ENCODE measurements around the gene SUCNR1.
"Not testable (repeated sequence)": the region's sequence is repeated elsewhere in the genome, so short reads cannot be mapped to it uniquely, and the experiment has no call there.

The SUCNR1 gene

DNA sequence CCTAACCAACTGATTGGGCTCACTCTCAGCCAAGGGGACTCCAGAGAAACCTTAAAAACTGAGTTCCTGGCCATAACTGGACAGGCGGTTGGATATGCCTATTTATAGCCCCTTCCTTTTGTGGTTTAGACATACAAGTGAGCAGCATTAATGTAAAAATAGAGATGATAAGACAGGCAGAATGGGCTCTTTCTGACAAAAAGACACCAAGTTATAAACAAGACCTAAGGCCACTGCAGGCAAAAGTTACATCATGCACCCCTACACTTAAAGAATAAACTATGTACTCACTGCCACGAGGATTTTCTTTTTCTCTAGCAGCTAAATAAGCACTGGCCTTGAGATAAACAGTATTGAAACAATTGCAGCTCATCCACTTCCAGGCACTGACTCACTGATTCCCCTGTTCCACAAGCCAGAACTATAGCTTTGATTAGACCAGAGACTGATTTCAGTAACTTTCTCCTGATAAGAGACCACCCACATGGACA lies 30.1 kb downstream of the SUCNR1 start:
- no peak for DNase-seq

DNA sequence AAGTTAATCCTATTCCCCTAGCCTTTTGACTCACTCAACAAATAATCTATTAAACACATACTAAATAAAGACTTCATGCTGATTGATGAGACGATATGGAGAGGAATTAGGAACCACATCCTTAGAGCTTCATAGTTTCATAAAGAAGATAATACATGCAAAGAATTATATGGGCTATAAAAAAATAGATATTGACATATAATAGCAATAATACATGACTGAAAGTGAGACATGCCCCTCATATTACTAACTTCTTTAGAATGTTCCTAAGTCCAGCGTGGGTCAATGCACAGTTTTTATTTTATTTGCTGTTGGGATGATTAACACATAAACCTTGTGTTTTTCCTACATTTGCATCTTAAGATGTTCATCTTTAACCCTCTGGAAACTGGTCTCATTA lies 32.2 kb downstream of the SUCNR1 start:
- no peak for DNase-seq

DNA sequence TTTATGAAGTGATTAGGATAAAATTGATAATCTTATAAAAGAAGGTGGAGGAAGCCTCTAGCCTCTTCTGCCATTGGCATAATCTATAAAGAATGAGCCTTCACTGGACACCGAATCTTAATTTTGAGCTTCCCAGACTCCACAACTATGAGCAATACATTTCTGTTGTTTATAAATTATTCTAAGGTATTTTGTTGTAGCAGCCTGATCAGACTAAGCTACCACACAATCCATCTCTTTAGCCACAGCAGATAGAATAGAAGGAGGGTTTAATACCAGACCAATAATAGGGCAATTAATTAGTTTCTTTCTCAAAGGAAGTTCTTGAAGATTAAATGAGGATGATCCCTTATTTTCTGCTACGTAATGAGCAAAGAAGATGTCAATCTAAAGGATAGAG lies 33.3 kb downstream of the SUCNR1 start:
- DNase-seq: no peak

DNA sequence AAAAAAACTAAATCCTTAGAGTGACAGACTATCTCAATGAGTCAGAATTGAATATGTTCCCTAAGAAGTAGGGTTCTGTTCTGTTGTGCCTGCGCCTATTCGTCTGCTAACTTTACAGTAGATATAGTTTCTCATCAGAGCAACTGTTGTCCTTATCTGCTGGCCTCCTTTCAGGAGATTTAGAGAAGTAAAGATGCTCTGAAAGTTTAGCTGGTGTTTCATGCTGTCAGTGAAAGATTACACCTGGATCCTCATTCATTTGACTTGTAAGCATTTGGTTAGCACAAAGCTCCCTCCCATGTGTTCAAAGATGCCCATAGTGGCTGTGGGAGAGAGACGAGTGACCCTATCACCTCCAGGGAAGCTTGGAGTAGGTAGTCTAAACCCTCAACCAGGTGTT lies 35.0 kb downstream of the SUCNR1 start:
- DNase-seq: no peak

DNA sequence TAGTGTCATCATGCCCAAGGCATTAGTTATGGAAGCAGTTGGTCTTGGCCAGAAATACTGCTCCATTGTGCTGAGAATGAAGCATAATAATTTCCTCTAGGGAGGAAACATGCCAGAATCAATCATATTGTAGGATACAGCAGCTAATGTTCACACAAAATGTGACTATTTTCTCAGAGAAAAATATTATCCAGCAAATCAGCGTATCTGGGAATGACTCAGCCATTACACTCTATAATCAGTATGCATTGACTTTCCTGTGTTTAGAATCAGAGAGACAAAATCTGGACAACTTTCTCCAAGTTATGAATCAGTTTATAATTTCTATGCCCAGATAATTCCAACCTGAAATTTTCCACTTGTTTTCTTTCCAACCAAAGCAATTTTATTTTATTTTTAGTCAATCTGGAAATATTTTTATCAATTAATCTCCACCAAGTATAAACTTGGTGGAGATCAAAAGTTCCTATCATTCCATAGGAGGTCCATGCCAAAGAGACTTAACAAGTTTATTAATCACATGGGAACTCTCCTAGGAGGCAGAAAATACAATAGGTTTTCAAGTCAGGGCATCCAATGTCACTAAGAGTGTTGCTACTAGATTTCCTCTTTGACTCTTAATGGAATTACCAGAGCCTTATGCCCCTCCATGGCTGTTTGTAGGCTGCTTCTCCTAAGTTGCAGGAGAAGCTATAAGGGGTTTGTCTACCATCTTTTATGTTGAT lies 36.4 kb downstream of the SUCNR1 start:
- no peak for DNase-seq

DNA sequence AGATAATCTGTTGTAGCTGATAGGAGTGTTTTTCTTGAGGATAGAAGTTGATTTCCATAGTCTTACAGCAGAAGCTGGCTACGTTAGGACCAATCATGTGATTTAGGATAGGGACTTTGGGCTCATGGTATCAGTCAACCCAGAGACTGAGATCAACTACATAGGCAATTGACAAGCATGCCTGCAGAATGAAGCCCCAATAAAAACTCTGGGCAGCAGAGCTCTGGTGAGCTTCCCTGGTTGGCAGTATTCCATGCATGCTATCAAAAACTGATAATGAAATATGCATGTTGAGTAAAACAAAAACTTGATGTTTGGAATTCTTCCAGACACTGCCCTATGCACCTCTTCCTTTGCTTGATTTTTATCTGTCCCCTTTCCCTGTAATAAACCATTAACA lies 38.0 kb downstream of the SUCNR1 start:
- DNase-seq: no peak

DNA sequence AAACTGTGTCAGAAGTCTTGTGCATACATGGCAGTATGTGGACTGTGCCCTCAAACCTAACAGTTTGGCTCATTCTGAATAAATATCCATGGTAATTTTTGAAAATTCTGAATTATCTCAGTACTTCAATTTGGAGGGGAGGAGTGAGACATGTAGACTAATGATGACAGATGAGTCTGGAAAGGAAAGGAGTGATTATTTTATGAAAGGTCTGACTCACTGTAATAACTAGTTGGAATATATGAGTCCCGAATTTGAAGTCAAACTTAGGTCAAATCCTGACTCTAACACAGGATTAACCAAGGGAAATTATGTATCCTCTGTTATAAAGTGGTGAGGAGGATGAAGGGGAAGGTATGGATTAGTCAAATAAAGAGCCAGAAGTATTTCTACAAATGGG lies 38.6 kb downstream of the SUCNR1 start:
- no peak for DNase-seq

DNA sequence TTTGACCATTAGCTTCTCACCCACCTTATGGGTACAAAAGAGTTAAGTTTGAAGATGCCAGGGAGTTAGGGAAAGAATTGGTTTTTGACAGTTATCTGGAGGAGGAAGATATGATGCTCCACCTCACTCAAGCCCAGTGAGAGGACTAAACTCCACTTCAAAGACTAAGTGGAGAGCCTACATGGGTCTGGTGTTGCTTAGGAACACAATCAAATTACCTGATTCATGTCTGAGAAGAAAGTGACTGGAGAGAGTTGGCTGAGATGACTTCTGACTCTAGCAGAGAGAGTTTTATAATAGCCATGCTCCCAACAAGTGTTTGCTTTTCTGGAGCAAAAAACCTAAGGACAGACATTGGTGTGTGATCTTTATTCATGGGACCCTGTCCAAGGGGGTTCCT lies 43.3 kb downstream of the SUCNR1 start:
- DNase-seq: no peak

DNA sequence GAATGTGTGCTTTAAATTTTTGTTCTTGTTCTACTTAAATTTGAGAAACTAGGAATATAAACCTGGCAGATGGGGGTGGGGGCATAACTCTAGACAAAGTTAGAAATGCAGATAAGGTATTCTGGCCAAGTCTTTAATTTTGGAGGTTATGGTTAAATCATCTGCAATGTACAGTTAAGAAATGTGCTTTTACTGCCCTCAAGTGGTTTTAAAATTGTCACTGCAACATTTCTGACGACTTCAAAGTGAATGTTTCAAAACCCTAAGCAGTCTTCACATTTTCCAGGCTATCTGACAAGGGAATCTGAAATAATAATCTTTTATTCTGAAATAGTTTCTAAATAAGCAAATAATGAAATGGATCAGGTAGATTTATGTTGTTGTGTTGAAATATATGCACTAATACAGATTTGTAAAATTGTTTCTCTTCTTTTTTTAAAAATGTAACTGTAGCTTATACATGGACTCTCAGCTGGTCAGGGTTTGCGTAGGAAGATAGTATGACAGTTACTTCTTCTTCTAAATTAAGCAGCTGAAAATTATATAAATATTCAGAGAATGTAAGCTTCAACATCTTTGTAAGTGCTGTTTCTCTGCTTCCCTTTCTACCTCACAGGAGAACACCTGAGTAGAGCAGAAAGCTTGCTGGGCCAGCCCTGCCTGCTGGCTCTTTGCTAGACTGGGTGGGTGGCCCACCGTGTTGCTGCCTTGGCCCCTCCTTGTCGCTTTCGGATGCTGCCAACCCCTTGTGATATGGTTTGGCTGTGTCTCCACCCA lies 45.0 kb downstream of the SUCNR1 start:
- DNase-seq: no peak

DNA sequence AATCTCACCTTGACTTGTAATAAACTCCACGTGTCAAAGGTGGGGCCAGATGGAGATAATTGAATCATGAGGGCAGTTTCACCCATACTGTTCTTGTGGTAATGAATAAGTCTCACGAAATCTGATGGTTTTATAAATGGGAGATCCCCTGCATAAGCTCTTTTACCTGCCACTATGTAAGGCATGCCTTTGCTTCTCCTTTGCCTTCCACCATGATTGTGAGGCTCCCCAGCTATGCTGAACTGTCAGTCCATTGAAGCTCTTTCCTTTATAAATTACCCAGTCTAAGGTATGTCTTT lies 45.5 kb downstream of the SUCNR1 start:
- DNase-seq: no peak

DNA sequence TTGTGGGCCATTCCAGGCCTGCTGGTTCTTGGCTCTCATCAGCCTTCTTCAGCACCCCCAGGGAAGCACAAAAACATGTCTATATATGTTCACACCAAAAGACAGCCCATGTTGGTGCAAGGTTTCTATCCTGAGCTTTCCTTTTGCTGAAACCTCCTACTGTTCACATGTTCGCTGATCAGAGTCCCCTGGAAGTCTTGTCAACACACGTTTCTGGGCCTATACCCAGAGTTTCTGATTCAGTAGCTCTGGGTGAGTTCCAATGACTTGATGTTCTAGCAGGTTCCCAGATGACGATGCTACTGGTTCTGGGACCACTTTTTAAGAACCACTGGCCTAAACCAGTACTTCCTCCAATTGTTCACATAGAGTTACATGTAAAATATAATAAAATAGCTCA lies 46.0 kb downstream of the SUCNR1 start:
- no peak for DNase-seq

DNA sequence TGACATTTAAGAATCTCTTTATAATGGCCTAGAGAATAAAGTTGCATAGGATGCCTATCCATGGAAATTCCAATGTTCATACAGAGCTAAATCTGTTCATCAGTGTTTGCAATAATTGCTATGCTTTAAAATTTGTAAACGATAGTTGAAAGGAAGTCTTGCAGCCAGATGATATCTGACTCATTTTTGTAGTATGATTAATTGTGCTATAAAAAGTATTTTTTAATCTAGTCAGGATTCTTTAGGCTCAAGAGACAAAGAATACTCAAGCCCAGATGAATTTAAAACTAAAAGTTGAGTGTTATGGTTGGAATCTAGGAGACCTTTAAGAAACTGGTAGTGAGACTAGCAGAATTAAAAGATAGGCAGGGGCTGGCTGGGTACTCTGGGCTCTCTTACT lies 50.5 kb downstream of the SUCNR1 start:
- DNase-seq: no peak

DNA sequence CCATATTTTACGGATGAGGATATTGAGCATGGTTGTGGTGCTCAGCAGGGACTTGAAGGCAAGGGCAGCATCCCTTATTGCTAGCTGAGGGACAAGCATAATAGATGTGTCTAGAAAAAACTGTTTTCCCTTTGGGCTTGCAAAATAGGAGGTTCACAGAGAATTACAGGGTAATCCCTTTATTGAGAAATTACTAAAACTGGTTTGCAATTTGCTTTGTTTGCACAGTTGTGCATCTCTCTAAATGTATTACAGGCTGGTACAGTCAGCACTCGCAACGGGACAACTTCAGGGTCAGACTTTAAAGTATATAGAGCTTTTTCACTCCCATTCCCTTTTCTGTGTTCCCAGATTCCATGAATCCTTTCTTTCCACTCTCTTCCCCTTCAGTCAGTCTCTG lies 51.3 kb downstream of the SUCNR1 start:
- DNase-seq: no peak

DNA sequence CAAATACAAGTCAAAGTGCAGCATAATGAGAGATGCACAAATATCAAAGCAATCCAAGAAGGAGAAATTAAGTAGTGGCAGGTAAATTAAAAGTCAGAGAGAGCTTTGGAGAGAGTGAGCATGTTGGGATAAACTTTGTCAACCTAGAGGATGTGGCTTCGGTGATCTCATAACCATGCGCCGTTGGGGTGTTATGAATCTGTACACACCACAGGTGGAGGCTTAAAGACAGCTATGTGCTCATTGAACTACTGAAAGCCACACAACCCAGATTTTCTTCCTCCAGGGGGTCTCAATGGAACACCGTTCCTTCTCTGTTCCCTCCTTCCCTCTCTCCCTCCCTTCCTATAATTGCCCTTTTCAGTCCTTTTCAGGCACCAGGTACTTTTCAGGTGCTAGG lies 52.0 kb downstream of the SUCNR1 start:
- no peak for DNase-seq

DNA sequence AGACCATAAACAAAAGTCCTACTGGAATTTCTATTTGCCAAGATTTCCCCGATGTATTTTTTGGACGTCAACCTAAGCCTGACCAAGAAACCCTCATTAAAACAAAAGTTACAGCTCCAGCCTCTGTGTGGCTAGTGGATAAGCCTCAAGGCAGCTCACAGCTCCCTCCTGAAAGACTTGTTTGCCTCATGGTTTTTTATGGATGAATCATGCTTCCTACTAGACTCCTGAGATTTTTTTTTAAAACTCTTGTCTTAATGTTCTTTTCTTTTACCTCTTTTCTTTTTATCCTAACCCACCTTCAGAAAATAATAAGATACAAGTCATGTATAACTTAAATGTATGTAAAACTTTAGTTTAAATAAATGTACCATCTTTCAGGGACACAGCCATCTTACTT lies 52.4 kb downstream of the SUCNR1 start:
- DNase-seq: no peak

DNA sequence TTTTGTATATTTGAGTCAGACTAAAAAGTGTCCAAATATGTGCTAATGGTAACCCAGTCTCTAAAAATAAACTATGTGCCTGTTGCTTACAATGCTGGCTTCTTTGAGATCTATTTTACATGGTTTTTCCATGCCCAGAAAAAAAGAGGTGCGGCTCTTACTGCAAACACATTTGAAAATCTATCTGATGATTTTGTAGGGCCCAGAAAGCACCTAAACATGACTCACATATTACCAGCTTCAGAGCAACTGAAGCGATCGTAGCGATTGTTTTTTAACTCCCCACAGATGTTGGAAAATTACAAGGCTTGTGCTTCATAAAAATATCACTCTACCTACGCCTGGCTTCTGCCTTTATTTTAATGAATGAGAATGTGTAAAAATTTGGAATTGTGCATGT lies 53.5 kb downstream of the SUCNR1 start:
- no peak for DNase-seq

DNA sequence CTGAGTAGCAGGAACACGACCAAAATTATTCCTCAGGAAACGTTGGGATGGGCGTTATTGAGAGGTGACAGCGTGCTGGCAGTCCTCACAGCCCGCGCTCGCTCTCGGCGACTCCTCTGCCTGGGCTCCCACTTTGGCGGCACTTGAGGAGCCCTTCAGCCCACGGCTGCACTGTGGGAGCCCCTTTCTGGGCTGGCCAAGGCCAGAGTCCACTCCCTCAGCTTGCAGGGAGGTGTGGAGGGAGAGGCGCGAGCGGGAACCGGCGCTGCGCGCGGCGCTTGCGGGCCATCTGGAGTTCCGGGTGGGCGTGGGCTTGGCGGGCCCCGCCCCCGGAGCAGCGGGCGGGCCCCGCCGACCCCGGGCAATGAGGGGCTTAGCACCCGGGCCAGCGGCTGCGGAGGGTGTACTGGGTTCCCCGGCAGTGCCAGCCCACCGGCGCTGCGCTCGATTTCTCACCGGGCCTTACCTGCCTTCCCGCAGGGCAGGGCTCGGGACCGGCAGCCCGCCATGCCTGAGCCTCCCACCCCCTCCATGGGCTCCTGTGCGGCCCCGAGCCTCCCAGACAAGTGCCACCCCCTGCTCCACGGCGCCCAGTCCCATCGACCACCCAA lies 54.6 kb downstream of the SUCNR1 start:
- DNase-seq: not testable (repeated sequence)

DNA sequence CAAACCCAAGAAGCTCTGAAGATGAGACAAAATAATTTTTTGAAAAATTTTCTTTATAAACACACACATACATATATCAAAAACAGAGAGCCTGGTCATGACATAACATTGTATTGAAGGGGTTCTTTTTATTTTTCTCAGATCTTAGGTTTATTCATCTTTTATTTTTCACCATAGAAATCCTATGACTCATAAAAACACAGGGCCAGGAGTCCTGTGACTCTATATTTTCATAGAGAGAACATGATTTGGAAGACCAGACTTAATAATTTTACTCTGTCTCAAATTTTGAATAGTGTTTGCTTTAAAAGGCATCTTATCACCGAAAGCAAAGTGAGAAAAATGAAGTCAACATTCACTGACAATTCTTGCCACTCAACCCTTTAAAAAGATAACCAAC lies 57.7 kb downstream of the SUCNR1 start:
- no peak for DNase-seq

DNA sequence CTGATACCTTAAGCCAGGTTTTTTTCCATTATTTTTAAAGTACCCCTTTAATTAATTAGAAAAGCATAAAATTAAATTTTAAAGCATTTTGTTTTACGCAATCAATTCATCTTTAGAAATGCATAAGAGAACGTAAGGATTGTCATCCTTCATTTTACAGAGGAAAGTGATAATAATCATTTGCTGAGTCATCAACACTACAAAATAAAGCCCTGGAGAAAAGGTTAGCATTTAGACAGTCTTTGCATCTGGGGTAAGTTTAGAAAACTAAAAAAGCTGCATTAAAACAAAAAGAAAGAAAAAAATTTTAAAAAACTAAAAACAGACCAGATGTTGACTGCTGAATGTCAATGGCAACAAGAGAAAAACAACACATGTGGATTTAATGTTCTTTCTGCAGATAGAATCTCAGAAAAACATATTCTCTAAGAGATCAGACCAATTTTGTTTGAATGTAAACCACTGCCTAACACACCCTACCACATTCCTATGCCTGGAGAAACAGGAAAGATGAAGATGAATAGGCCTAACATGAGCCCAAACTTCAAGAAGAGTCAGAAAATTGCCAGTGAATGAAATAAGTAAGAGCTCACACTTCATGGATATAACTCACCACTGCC lies 59.9 kb downstream of the SUCNR1 start:
- DNase-seq: no peak

Data from CD4-positive, alpha-beta T cell treated with Interleukin-17A for 4 hours (primary cell).